Astrocyte (in vitro differentiated cells and primary cell): Measurements from ENCODE around the gene RC3H1.

Experiments used
- EZH2 ChIP-seq: IDR thresholded peaks from 2 replicates; pipeline ENCODE4 v1.6.1; 2012; ENCODE audit warnings: mild to moderate bottlenecking, low read length, inconsistent platforms; ENCODE audit not compliant: insufficient read depth
- TF ChIP-seq, protein P1 (sequence below): IDR thresholded peaks from 2 replicates; pipeline ENCODE4 v1.5.1; 2011; ENCODE audit warnings: low read depth, mild to moderate bottlenecking, inconsistent platforms, low read length, moderate library complexity; ENCODE audit not compliant: insufficient read depth

DNA sequence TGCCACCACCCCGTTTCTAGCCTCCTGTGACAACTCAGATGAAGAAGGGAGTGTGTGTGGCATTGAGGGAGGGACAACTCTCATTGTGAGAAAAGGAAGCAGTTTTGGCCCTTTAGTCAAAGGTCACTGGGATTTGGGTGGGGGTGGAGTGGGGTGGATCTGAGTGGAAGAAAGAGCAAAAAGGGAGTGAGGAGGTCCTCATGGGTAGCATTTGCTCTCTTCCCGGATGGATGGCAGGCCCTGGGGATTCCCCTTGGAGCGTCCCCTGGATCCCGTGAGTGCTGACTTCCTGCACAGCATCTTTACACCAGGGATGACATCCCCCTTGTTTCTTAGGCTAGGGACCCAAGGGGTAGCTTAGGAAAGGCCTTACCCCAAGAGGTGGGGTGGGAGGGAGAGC, 105.5 kb downstream of the RC3H1 start:
- TF ChIP-seq, protein P1, sequence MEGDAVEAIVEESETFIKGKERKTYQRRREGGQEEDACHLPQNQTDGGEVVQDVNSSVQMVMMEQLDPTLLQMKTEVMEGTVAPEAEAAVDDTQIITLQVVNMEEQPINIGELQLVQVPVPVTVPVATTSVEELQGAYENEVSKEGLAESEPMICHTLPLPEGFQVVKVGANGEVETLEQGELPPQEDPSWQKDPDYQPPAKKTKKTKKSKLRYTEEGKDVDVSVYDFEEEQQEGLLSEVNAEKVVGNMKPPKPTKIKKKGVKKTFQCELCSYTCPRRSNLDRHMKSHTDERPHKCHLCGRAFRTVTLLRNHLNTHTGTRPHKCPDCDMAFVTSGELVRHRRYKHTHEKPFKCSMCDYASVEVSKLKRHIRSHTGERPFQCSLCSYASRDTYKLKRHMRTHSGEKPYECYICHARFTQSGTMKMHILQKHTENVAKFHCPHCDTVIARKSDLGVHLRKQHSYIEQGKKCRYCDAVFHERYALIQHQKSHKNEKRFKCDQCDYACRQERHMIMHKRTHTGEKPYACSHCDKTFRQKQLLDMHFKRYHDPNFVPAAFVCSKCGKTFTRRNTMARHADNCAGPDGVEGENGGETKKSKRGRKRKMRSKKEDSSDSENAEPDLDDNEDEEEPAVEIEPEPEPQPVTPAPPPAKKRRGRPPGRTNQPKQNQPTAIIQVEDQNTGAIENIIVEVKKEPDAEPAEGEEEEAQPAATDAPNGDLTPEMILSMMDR, result no peak
- TF ChIP-seq EZH2, result no peak
